Left colon (tissue), 2 donors: ENCODE data around the gene MAST2. TPM values are rescaled to one million over a fixed set of nuclear protein-coding genes. Genes with fewer than 3 reads are reported as not detected.

ENCODE experiments used
- ATAC-seq: fragments of 200-7000 bp; cut with Tn5 transposase; one replicate; pipeline ENCODE4 v1.9.1; 2020; ENCODE audit warnings: mild to moderate bottlenecking, moderate library complexity
- DNase-seq, 2 donors: peaks; one replicate each; pipeline ENCODE4 v3.0.0-alpha.2; 2020
- intact Hi-C, 2 donors: fragments of 100-400 bp; cut with DNase I in 1 of 2; cut with micrococcal nuclease in 1 of 2; formaldehyde crosslinking; loops; one replicate each; pipeline versions ENCODE4 v1.11.2 to v1.14.0; 2022; cut with DNase I, micrococcal nuclease
- total RNA-seq, 2 donors: library from RNA; stranded (reverse); fragmentation: NEBNext Ultra II Directional; extraction: Animal tissue kit (Norgen Biotek cat#: 25700); gene quantifications; one replicate each; pipeline ENCODE4 v1.2.1, GENCODE V29; 2021
- donor health status: DM: no; HTN: no; CAD: no.
- donor health status: DM: yes; HTN: yes; CAD: no.

Gene MAST2
- total RNA-seq, 2 donors from 2014 or later = 80.3 to 129 TPM

GRCh38 chr1:45995298-45995697 lies 191.9 kb downstream of the MAST2 start:
- no peak for DNase-seq
- intact Hi-C loops = no loop called here
- ATAC-seq = no peak

GRCh38 chr1:45998020-45998617 lies 194.7 kb downstream of the MAST2 start:
- ATAC-seq (no peak), DNase-seq (no peak)
- intact Hi-C loops = no loop called here

- intact Hi-C loops = no loop called here
- no peak for DNase-seq
- no peak for ATAC-seq
Observed at GRCh38 chr1:45999507-45999906, 196.1 kb downstream of the MAST2 start.

GRCh38 chr1:46001081-46001785 lies 197.8 kb downstream of the MAST2 start:
- intact Hi-C loops = no loop called here
- DNase-seq (no peak), ATAC-seq (peak; percentile 39)

DNA sequence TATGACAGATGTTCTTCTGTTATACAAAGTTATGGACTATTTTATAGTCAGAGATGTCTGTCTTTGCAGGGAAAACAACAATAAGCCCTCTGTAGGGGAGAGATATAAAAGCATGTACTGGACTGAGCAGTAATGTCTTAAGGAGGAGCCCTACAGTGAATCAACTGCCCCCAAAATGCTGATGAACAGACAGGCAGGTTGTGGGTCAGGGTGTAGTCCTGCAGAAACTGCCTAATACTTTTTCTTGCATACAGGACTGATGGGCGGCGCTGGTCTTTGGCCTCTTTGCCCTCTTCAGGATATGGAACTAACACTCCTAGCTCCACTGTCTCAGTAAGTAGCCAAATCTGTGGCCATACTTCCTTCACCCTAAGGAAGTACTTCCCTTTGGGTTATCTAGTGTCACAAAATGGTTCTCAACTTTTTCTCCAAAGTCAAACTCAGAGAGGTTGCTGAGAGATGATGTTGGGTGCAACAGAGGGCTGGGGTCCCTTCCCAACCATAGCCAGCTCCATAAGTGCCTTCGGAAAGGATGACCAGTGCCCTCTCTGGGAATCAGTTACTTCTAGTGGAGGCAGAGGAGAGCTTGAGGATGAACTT lies 199.2 kb downstream of the MAST2 start:
- intact Hi-C loops = no loop called here
- ATAC-seq = no peak
- no peak for DNase-seq

- no peak for DNase-seq
- intact Hi-C loops = no loop called here
- no peak for ATAC-seq
Observed at GRCh38 chr1:46003315-46003714, 199.9 kb downstream of the MAST2 start.

DNA sequence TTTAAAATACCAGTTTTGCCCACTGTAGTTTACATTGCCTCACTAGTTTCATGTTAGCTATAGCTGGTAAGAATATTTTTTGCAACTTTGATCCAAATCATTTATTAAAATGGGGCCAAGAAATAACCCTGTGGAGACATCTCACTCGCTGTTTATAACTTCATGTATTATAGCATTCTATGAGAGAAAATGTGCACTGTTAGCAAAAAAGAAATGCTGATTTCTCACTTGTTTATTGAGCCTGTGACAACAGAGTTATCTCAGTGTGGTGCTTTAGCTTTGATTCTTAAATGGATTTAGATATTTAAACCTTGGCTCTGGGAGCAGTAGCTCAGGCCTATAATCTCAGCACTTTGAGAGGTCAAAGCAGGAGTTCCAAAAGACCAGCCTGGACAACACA lies 201.1 kb downstream of the MAST2 start:
- ATAC-seq (no peak), DNase-seq (no peak)
- intact Hi-C loops = no loop called here

- intact Hi-C loops = no loop called here
- no peak for ATAC-seq
- no peak for DNase-seq
Observed at GRCh38 chr1:46005594-46005993, 202.2 kb downstream of the MAST2 start.

DNA sequence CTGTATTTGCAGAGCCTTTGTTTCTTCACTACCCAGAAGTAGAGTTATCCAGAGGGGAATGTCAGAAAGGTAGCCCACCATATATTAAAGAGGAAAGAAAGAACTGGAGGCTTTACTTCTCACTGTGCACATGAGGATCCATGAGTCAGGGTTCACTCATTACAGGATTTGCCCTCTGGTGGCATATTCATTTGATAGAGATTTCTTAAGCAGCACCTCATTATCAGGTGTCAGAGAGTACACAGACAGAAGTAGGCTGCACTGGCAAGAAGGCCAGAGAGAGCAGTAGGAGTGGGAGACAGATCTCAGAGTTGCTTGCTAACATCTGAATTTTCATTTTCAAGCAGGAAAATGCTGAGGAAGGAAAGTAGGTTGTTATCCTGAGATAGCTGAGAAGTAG lies 205.2 kb downstream of the MAST2 start:
- intact Hi-C loops = no loop called here
- no peak for DNase-seq
- ATAC-seq = no peak

GRCh38 chr1:46010611-46011010 lies 207.2 kb downstream of the MAST2 start:
- DNase-seq (no peak), ATAC-seq (no peak)
- intact Hi-C loops = no loop called here

GRCh38 chr1:46011121-46011695 lies 207.8 kb downstream of the MAST2 start:
- intact Hi-C loops = no loop called here
- DNase-seq = no peak
- ATAC-seq = no peak

- no peak for ATAC-seq
- DNase-seq = no peak
- intact Hi-C loops = no loop called here
Observed at GRCh38 chr1:46012236-46012635, 208.8 kb downstream of the MAST2 start.

- ATAC-seq (peak; percentile 19), DNase-seq (no peak)
- intact Hi-C loops = no loop called here
Observed at GRCh38 chr1:46013581-46013980, 210.2 kb downstream of the MAST2 start.

- no peak for DNase-seq
- no peak for ATAC-seq
- intact Hi-C loops = no loop called here
Observed at GRCh38 chr1:46017876-46018503, 214.6 kb downstream of the MAST2 start.

GRCh38 chr1:46019348-46019747 lies 215.9 kb downstream of the MAST2 start:
- intact Hi-C loops = no loop called here
- no peak for ATAC-seq

GRCh38 chr1:46020010-46020409 lies 216.6 kb downstream of the MAST2 start:
- intact Hi-C loops = no loop called here
- ATAC-seq (no peak), DNase-seq (no peak)

More at GRCh38 chr1:46019348-46019747, 215.9 kb downstream of the MAST2 start:
- no peak for DNase-seq

DNA sequence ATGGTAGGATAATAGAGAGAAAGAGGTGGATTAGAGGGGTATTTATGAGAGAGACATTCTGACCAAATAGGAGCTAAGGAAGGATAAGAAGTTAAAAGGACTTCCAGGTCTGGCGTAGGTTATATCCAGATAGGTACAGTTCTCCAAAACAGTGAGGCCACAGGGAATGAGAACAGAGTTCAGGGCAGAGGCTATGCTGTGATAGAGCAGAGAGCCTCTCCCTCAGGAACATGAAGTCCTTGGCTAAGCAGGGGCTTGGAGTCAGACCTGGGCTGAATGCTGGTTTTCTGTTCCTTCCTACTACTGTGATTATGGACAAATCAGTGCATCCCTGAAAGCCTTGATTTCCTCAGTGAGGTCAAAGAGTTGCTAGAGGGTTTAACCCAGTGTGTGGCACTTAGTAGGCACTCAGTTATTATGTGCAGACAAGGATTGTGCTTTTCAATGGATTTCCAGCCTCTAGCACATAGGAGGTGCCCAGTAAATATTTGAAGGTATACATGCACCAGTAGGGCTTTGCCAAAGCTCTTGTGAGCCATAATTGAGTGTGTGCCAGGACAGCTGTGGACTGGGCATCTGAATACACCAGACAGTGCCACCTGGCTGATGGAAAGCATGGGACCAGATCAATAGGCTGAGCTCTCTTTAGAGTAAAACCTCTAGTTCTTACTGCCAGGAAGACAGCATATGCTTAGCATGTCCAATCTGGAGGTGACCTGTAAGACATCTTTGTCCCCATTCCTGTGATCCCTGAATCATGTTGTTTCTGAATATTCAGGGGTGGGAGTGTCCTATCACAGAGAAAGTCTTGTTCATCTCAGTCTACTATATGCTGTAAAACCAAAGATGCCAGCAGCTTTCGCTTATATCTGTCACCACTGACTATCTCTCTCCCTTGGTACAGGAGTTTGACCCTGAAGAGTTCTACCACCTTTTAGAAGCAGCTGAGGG lies 217.9 kb downstream of the MAST2 start:
- intact Hi-C loops = no loop called here
- no peak for DNase-seq
- peak; percentile 64 for ATAC-seq

DNA sequence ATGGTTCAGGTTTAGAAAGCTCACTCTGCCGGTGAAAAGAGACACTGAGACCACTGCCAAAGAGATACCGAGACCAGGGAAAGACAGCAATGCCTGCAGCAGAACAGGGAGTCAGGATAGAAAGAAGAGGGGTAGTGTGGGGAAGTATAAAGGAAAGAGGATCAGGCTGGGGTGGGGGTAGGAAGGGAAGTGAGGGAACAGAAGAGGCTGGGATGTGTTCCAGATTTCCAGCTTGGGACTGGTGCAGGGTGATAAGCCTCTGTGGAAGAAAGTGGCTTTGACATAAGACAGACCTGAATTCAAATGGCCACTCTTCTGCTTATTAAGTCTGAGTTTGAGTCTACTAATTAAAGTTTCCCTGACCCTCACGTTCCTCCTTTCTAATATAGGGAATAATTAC lies 223.1 kb downstream of the MAST2 start:
- ATAC-seq (no peak), DNase-seq (no peak)
- intact Hi-C loops = no loop called here
